HG03280 (cell line): ENCODE results near the gene ACTG1.

Experiments
- ATAC-seq: cut with Tn5 transposase; IDR thresholded peaks from one replicate; pipeline ENCODE4 v1.9.1; 2021; ENCODE audit warnings: mild to moderate bottlenecking, moderate library complexity; ENCODE audit not compliant: unreplicated experiment

The ACTG1 gene

GRCh38 chr17:81512562-81513371, at the start of gene ACTG1:
Gene ACTG1 (minus strand): TSS chr17:81512799. CDS start chr17:81512354, 445 bp downstream.
- ATAC-seq, result peak; percentile 43

- ATAC-seq, result no peak
Observed at GRCh38 chr17:81561494-81561885, 48.9 kb upstream of the ACTG1 start.

DNA sequence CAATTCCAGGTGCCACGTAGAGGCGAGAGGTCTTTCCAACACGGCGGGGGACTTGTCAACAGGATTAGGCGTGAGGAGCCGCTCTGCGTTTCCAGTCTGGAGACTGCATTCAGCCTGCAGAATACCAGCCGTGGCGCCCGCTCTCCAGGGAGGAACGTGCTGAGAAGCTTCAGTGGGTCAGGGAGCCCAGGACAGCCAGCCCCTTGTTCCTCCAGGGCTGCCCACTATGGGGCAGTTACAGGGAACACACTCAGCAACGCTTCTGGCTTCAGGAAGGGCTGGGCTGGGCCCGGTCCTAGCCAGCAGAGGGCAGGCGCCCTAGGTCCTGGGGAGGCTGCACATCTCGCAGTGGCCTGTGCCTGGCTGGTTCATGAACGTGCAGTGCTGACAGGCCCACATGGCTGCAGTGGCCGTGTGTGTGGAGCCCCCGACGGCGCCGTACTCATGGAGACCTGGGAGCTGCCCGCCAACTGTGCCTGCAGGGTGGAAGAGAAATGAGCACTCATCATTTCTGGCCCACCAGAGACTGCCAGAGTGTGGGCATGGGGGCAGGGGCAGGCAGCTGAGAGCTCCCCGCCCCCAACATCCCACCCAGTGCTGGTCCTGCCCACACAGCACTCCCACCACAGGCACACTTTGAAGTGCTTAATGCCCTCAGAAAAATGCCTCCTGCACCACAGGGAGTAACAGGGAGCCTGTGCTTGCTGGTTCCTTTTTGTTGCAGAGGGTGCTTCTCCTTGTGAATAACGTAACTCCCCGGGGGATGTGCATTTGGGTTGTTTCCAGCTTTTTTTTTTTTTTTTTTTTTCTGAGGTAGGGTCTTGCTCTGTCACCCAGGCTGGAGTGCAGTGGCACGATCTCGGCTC, 46.6 kb upstream of the ACTG1 start:
- no peak for ATAC-seq

DNA sequence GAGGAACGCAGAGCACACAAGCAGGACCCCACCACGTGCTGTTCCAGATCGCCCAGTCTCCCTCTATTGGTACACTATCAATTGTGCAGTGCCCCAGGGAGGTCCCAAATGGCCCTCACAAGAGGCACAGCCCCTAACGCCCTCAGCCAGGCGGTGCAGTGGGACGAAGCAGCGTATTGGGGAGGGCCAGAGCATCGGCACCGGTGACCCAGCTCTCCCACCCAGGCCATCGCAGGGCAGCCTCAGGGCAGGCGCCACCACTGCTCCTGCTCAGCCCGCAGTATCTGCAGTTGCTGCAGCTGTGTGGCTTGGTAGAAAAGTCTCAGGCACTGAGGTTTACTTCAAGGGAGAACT, 45.5 kb upstream of the ACTG1 start:
- ATAC-seq, result no peak

DNA sequence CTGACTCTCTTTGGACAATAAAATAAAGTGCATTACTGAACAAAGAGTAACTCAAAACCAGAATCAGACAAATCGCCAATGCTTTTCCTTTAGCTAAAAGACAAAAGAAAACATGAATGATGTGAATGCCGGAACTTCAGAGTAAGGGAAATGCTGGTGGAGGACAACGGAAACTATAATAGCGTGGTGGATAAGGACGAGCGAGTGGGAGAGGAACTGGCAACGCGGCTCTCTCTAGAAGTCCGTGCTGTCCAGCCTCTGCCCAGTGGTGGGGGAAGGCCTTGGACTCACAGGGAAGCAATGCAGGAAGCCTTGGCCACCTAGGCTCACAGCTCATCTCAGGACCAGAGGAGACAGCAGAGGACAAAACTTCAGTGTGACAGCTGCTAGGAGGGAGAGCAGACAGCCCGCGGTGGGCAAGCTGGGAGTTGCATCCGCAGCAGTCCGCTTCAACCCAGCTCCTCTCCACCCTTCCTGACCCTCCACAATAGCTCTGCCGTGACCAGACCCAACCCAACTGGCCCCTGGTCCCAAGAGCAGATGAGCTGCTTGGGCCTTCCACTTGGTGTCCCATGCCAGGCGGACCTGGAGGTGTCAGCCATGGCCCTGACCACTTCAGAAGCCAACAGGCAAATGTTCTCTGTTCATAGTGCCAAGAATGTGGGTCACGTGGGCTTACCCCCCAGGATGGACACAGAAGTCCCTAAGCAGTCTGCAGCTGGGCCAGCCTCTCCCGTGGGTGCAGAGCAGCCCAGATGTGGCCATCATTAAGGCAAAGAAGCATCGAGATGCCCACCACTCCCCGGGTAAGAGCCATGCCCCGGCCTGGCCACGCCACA, 44.9 kb upstream of the ACTG1 start:
- no peak for ATAC-seq

GRCh38 chr17:81556863-81557262, 44.3 kb upstream of the ACTG1 start:
- ATAC-seq, result no peak

GRCh38 chr17:81556175-81556691, 43.6 kb upstream of the ACTG1 start:
- ATAC-seq, result no peak

- ATAC-seq, result no peak
Observed at GRCh38 chr17:81553616-81554181, 41.1 kb upstream of the ACTG1 start.

DNA sequence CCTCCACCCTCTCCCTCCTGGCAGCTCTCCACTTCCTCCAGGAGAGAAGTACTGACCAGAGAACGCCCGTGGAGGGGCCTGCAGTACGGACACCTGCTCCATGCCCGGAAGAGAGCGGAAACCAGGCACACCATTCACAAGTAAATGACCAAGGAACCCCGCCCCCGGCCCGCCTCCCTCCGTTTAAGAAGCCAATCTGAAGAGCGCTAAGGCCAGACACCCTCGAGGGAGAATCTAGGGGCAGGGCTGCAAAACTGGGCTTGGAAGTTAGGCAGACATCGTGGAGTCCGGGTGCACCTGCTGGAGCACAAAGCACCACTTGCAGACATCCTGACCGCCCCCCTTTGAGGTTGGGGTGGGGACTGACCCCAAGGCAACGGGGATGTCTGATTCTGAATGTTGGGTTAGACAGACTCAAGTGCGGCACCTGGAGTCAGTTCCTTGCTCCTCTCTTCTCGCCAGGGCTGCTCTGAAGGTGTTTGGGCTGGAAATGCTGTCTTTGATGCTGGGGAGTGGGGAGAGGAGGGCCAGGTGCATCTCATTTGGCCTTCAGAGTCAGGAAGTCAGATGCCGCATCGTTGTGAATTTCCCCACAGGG, 40.5 kb upstream of the ACTG1 start:
- ATAC-seq, result peak; percentile 36

GRCh38 chr17:81552244-81553017, 39.8 kb upstream of the ACTG1 start, which contains the start of gene FAAP100:
Gene FAAP100 (minus strand): TSS chr17:81552353. CDS start chr17:81552330, 23 bp downstream.
- peak; percentile 49 for ATAC-seq

- peak; percentile 15 for ATAC-seq
Observed at GRCh38 chr17:81551458-81552243, 39.1 kb upstream of the ACTG1 start.

DNA sequence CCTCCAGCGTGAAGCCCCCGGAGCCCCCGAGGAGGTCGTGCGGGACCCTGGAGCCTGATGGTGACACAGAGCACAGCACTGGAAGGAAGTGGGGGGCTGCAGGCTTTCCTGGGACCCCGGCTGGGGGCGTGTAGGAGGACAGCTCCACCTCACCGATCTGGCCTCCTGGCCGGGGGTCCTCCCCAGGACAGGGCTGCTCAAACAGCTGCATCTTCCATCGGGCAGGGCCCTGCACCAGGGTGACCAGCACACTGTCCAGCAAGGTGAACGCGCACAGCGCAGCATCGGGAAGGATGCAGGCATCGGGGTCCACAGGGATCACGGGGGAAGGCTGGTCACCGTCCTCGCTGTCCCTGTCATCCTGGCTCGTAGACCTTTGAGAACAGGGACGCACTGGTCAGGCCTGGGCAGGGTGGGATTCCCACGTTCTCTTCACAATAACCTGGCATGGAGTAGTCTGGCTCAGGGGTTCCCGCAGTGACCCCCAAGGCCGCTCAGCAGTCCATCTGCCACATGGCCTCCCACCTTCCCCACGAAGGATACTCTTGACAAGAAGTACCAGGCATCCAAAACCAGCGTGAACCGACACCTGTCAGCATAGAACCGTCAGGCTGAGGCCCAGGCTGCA, 38.3 kb upstream of the ACTG1 start:
- no peak for ATAC-seq

DNA sequence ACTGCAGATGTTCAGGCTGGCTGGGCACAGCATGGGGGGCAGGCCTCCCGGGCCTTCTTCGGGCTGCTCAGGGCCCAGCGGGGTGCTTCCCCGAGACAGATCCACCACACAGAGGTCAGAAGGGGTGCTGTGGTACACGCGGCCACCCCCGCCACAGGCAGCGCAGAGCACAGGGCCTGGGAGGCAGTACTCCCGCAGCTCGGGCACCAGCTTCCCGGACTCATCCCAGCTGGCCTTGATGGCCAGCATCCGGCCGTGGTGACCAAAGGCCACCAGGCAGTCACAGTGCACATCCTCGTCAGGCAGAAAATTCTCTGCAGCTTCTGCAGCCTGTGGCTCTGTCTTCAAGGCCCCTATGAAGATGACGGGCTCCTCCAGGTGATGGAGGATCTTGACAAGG, 37.7 kb upstream of the ACTG1 start:
- no peak for ATAC-seq

DNA sequence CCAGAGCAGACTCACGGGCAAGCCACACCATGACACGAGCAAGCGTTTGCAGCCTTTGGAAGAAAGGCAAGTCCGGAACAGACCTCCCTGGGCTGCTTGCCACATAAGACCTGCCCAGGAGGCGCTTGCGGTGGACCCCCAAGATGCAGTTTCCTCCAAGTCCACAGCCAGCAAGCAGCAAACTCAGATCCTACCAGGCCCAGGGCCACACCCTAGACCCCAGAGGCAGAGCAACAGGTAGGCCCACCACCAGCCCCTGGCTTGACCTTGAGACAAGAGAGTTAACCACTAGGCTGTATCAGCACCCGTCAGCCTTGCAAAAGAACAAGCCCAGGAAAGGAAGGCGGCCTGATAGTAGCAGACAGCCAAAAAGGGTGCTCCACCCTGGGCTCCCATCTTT, 37.2 kb upstream of the ACTG1 start:
- ATAC-seq, result no peak

DNA sequence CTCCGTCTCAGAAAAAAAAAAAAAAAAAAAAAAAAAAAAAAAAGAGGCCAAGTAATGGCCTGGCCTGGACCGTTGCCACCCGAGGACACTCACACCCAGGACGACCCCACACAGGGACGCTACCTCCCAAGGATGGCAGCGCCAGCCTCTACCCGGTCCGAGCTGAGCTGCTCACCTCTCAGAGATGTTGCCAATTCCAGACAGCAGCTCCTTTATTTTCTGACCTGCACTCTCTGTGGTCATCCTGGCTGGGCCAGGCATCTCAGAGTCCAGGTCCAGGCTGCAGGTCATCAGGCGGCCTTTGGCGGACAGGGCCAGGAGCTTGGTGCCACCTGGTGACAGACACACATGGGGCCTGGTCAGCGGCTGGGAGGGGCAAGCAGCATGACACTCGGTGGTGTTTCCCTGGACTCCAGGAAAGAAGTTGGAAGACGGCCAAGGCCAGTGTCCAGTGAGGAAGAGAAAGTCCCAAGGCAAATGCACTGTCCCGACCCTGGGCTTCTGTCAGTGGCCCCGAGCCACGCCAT, 36.5 kb upstream of the ACTG1 start:
- no peak for ATAC-seq

GRCh38 chr17:81547614-81547982, 35.0 kb upstream of the ACTG1 start:
- no peak for ATAC-seq

GRCh38 chr17:81546906-81547613, 34.5 kb upstream of the ACTG1 start:
- no peak for ATAC-seq
